IPS-15b (cell line): ENCODE results near the gene OR6K3.

Experiments
- H3K27me3 ChIP-seq: one replicate; pipeline ENCODE4 v1.6.1; 2013; ENCODE audit warnings: low read length; ENCODE audit not compliant: control insufficient read depth, insufficient read depth
- H3K36me3 ChIP-seq: one replicate; pipeline ENCODE4 v1.6.1; 2013; ENCODE audit warnings: low read length; ENCODE audit not compliant: control insufficient read depth, insufficient read depth
- H3K4me1 ChIP-seq: one replicate; pipeline ENCODE4 v1.6.1; 2013; ENCODE audit warnings: mild to moderate bottlenecking, low read length; ENCODE audit not compliant: control insufficient read depth, insufficient read depth
- H3K4me3 ChIP-seq: one replicate; pipeline ENCODE4 v1.5.1; 2013; ENCODE audit warnings: low read depth, low read length
- H3K9ac ChIP-seq: one replicate; pipeline ENCODE4 v1.6.1; 2013; ENCODE audit warnings: low read depth, mild to moderate bottlenecking, low read length
- H3K9me3 ChIP-seq: one replicate; pipeline ENCODE4 v1.6.1; 2013; ENCODE audit warnings: mild to moderate bottlenecking, low read length; ENCODE audit not compliant: control insufficient read depth, insufficient read depth

OR6K3 gene

DNA sequence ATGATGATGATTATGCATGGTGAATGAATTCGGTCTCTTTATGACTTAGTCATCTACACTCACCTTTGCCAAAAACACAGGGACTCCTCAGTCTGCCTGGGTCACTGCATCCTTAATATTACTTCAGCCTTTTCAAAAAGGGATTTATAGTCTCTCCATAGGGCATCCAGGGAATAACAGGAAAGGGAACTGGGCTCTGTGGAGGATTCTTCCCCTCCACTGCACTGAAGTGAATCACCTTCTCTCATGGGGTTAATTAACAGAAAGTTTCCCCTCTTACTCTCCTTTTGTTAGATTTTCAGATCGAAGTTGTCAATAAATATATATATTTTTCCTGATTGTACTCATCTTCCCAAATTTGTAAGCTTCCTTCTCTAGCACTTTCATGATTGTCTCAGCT lies at the start of gene OR6K3:
OR6K3 (minus strand) TSS at position 101 of the 400 bp plus-strand sequence. CDS start 2,605 bp downstream, outside the sequence.
- Histone ChIP-seq H3K27me3 (no peaks in the 10 kb centered on the region), H3K9ac (no peak within 1 kb of the TSS), H3K9me3 (no peaks in the 10 kb centered on the region), H3K4me3 (no peak within 1 kb of the TSS), H3K4me1 (no peaks in the 10 kb centered on the region), H3K36me3 (no peaks in the 10 kb centered on the region)

DNA sequence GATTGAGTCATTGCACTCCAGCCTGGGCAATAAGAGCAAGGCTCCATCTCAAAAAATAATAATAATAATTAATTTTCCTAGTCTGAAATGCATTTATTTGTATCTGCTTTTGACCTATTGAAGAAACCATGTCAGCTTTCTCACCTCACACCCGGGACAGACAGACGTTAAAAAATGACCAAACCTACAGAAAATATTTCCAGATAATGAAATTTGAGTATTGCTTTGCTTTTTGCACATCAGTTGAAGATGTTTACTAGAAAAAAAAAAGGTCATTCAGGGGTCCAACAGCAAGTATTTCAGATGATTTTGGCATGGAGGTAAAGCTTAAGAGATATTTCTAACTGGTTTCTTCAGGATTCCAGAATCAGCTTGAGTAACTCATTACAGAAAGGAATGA lies 33.9 kb upstream of the OR6K3 start, which contains the start of gene OR6K6:
OR6K6 (plus strand) TSS at position 301 of the 400 bp plus-strand sequence. CDS start 168 bp downstream, outside the sequence.
- Histone ChIP-seq H3K4me1 (no peaks in the 10 kb centered on the region), H3K4me3 (no peak within 1 kb of the TSS), H3K36me3 (no peaks in the 10 kb centered on the region), H3K27me3 (no peaks in the 10 kb centered on the region), H3K9me3 (no peaks in the 10 kb centered on the region), H3K9ac (no peak within 1 kb of the TSS)

GRCh38 chr1:158752155-158752712 lies 31.7 kb upstream of the OR6K3 start:
- Histone ChIP-seq H3K4me3 (no peak overlapping the region), H3K9me3 (no peaks in the 10 kb centered on the region), H3K9ac (no peak overlapping the region), H3K36me3 (no peaks in the 10 kb centered on the region), H3K4me1 (no peaks in the 10 kb centered on the region), H3K27me3 (no peaks in the 10 kb centered on the region)

DNA sequence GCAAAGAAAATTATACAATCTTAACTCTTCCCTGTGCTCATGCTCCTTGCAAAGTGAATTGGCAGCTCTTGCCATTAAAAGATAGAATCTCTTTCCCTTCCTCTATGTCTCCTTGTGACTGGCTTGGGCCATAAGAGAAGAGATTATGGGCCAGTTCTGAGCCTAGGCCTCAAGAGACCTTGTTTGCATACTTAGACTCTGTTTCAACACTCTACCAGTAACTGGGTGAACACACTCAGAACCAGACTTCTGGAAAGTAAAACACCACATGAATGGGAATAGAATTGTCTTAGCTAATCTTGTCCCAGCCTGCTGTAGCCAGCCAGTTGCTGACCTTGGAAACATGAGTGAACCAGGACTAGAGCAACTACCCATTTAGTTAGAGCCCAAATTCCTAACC lies 15.3 kb upstream of the OR6K3 start:
- H3K27me3 ChIP-seq: no peaks in the 10 kb centered on the region
- no peaks in the 10 kb centered on the region for H3K9me3 ChIP-seq

DNA sequence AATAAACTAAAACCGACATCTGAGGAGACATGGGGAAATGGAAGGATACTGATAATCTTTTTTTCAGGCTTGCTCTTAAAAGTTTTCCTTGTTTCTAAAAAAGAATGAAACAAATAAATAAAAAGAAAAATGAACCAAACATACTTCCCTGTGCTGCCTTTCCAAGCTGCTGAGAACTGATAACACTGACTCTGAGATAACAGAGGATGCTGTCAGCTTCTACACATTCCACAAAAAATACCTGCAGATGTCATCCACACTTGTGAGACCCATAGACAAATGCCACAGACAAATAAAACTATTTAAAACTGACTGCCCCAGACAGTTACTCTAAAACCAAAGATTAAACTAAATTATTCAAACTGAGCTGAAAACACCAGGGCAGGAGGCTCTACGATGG lies 12.0 kb upstream of the OR6K3 start:
- H3K4me1 ChIP-seq: no peaks in the 10 kb centered on the region
- no peaks in the 10 kb centered on the region for H3K9me3 ChIP-seq
- no peak overlapping the region for H3K9ac ChIP-seq
- H3K27me3 ChIP-seq: no peaks in the 10 kb centered on the region
- H3K36me3 ChIP-seq: no peaks in the 10 kb centered on the region
- H3K4me3 ChIP-seq: no peak overlapping the region

More for the DNA sequence above, 15.3 kb upstream of the OR6K3 start:
- H3K36me3 ChIP-seq: no peaks in the 10 kb centered on the region
- no peak overlapping the region for H3K4me3 ChIP-seq
- no peaks in the 10 kb centered on the region for H3K4me1 ChIP-seq
- H3K9ac ChIP-seq: no peak overlapping the region

- H3K4me1 ChIP-seq: no peaks in the 10 kb centered on the region
- H3K27me3 ChIP-seq: no peaks in the 10 kb centered on the region
- H3K9ac ChIP-seq: no peak overlapping the region
- H3K9me3 ChIP-seq: no peaks in the 10 kb centered on the region
- no peak overlapping the region for H3K4me3 ChIP-seq
- no peaks in the 10 kb centered on the region for H3K36me3 ChIP-seq
These were observed 11.2 kb upstream of the OR6K3 start for GRCh38 chr1:158731707-158732106.

DNA sequence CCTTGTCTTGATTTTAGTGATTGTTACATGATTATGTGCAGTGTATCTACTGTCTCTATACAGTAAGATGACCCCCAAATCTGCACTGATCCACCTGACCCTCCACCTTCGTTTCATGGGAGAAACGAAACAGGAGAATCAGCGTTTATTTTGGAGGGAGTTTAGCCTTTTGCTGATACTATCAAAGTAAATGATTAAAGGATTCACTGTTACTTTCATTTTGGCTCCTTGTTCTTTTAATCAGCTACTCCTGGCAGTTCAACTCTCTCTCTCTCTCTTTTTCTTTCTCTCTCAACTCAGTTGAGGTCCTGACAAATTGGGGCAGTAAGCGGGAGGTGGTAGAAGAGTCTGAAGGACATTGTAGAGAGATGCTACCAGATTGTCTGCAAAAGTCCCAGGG lies 9.9 kb upstream of the OR6K3 start:
- Histone ChIP-seq H3K9ac (no peak overlapping the region), H3K4me3 (no peak overlapping the region), H3K27me3 (no peaks in the 10 kb centered on the region), H3K36me3 (no peaks in the 10 kb centered on the region), H3K9me3 (no peaks in the 10 kb centered on the region), H3K4me1 (no peaks in the 10 kb centered on the region)

GRCh38 chr1:158728510-158729225 lies 8.1 kb upstream of the OR6K3 start:
- Histone ChIP-seq H3K9ac (no peak overlapping the region), H3K9me3 (no peaks in the 10 kb centered on the region), H3K4me3 (no peak overlapping the region), H3K27me3 (no peaks in the 10 kb centered on the region), H3K36me3 (no peaks in the 10 kb centered on the region), H3K4me1 (no peaks in the 10 kb centered on the region)

GRCh38 chr1:158724442-158724841 lies 3.9 kb upstream of the OR6K3 start:
- no peaks in the 10 kb centered on the region for H3K9me3 ChIP-seq
- no peaks in the 10 kb centered on the region for H3K27me3 ChIP-seq
- H3K4me1 ChIP-seq: no peaks in the 10 kb centered on the region
- no peak overlapping the region for H3K4me3 ChIP-seq
- H3K9ac ChIP-seq: no peak overlapping the region
- no peaks in the 10 kb centered on the region for H3K36me3 ChIP-seq

- H3K9ac ChIP-seq: no peak overlapping the region
- no peaks in the 10 kb centered on the region for H3K4me1 ChIP-seq
- no peaks in the 10 kb centered on the region for H3K27me3 ChIP-seq
- no peaks in the 10 kb centered on the region for H3K36me3 ChIP-seq
- no peaks in the 10 kb centered on the region for H3K9me3 ChIP-seq
- H3K4me3 ChIP-seq: no peak overlapping the region
These were observed 856 bp downstream of the OR6K3 start for GRCh38 chr1:158719664-158720063.

- Histone ChIP-seq H3K9me3 (no peaks in the 10 kb centered on the region), H3K27me3 (no peaks in the 10 kb centered on the region), H3K9ac (no peak overlapping the region), H3K4me1 (no peaks in the 10 kb centered on the region), H3K36me3 (no peaks in the 10 kb centered on the region), H3K4me3 (no peak overlapping the region)
These were observed 3.2 kb downstream of the OR6K3 start for GRCh38 chr1:158717344-158717743.

DNA sequence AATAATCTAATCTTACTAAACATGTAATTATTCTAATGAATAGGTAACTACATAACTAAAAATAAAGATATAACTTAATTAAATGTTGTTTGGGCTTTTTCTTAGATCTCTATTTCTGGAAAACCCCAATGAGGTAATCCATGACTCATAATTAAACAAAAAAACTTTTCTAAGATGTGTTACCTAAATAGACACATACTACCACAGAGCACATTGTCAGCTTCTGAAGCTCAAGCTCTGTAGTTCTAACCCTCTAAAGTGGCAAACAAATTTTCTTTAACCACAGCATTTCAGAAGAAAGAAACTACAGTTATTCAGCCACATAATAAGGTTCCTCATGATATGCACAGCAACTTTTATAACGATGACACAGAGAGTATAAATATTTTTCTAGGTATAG lies 4.2 kb downstream of the OR6K3 start:
- Histone ChIP-seq H3K36me3 (no peaks in the 10 kb centered on the region), H3K27me3 (no peaks in the 10 kb centered on the region), H3K4me3 (no peak overlapping the region), H3K9me3 (no peaks in the 10 kb centered on the region), H3K9ac (no peak overlapping the region), H3K4me1 (no peaks in the 10 kb centered on the region)
